Peyer's patch (tissue), 4 donors: ENCODE results near the gene CECR2.

Experiments
- CTCF ChIP-seq, 6 experiments: fragments of 450-650 bp in 4 of 6; fragments of 200-600 bp in 2 of 6; sonication (generic) in 1 of 6; IDR thresholded peaks; one replicate each; pipeline ENCODE4 v1.5.1; 2017 to 2019; ENCODE audit warnings: antibody characterized with exemption in 6 of 6, mild to moderate bottlenecking in 3 of 6, moderate library complexity in 1 of 6
- POLR2A ChIP-seq, 2 donors: fragments of 450-650 bp; IDR thresholded peaks; one replicate each; pipeline ENCODE4 v1.5.1; 2017; ENCODE audit warnings: antibody characterized with exemption in 2 of 2, mild to moderate bottlenecking in 2 of 2, moderate library complexity in 2 of 2

- TF ChIP-seq POLR2A (IDR thresholded peaks at IDR 0.05) (no peak), CTCF (IDR thresholded peaks at IDR 0.05) (no peak)
Measured at GRCh38 chr22:17523925-17524324, 154.7 kb downstream of the CECR2 start.
